ENCODE measurements around the gene LMX1A.
A peak's percentile ranks its signal among the peaks of the same experiment; 100 is the strongest.

- TF ChIP-seq POLR2AphosphoS5 (IDR thresholded peaks at IDR 0.05; ENCODE audit: low read depth): no peak
- peak; percentile 53 for TF ChIP-seq CTCF (IDR thresholded peaks at IDR 0.05; ENCODE audit: insufficient read depth, low read length)
These were observed 98.5 kb downstream of the LMX1A start for GRCh38 chr1:165257969-165258459.
